Tibial artery (tissue), 4 donors: ENCODE data around the gene PATL2.

Experiments
- DNase-seq, 2 donors: peaks; one replicate each; pipeline ENCODE4 v3.0.0-alpha.2; 2019
- H3K27ac ChIP-seq, 2 donors: fragments of 200-600 bp; sonication (generic) in 1 of 2; 1 replicate in 1 of 2; 2 replicates in 1 of 2; pipeline ENCODE4 v1.5.1; 2018 to 2019; ENCODE audit warnings: mild to moderate bottlenecking in 1 of 2
- H3K27me3 ChIP-seq, 2 donors: fragments of 200-600 bp; sonication (generic) in 1 of 2; one replicate each; pipeline versions ENCODE4 v1.5.1 to v1.6.0; 2016 to 2019
- H3K36me3 ChIP-seq, 3 donors: fragments of 200-600 bp; sonication (generic) in 2 of 3; one replicate each; pipeline ENCODE4 v1.5.1; 2016 to 2019; ENCODE audit warnings: mild to moderate bottlenecking in 2 of 3
- H3K4me1 ChIP-seq, 4 donors: fragments of 200-600 bp; sonication (generic) in 2 of 4; 1 replicate in 3 of 4; 2 replicates in 1 of 4; pipeline ENCODE4 v1.5.1; 2016 to 2019
- H3K4me3 ChIP-seq, 2 donors: fragments of 200-600 bp; sonication (generic) in 1 of 2; 1 replicate in 1 of 2; 2 replicates in 1 of 2; pipeline ENCODE4 v1.5.1; 2018 to 2019; ENCODE audit warnings: mild to moderate bottlenecking in 2 of 2
- H3K9me3 ChIP-seq, 3 donors: fragments of 200-600 bp; sonication (generic) in 1 of 3; one replicate each; pipeline ENCODE4 v1.5.1; 2016 to 2019
- intact Hi-C: fragments of 100-400 bp; cut with DNase I; formaldehyde crosslinking; loops from one replicate; pipeline ENCODE4 v1.15.0; 2023; ENCODE audit warnings: low total_unique reads
- TF ChIP-seq, protein P1 (sequence below), 2 experiments: fragments of 200-600 bp in 1 of 2; fragments of 450-650 bp in 1 of 2; IDR thresholded peaks; one replicate each; pipeline ENCODE4 v1.5.1; 2017 to 2019; ENCODE audit warnings: antibody characterized with exemption in 2 of 2, mild to moderate bottlenecking in 1 of 2, moderate library complexity in 1 of 2

PATL2 gene

DNA sequence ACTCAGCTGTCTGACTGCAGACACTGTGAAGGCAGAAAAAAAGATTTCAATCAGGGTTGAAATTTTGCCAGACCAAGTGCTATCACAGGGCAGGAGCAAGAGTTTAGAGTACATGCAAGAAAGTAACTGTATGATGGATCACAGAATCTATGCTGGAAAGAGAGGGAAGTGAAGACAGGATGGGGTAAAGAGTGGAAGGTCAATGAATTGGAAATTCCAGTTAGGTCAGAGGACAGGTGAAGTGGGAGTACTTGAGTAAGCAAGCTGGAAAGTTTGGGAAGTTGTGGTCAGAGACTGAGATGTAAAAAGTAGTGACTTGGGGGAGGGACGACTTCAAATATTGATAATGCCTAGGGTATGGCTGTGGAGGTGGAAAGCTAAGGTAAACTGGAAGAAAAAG is 54.8 kb downstream of the PATL2 start:
- intact Hi-C loops = no loop called here
- H3K9me3 ChIP-seq = no peaks in the 10 kb centered on the region
- no peak overlapping the region for H3K27ac ChIP-seq
- TF ChIP-seq, protein P1, sequence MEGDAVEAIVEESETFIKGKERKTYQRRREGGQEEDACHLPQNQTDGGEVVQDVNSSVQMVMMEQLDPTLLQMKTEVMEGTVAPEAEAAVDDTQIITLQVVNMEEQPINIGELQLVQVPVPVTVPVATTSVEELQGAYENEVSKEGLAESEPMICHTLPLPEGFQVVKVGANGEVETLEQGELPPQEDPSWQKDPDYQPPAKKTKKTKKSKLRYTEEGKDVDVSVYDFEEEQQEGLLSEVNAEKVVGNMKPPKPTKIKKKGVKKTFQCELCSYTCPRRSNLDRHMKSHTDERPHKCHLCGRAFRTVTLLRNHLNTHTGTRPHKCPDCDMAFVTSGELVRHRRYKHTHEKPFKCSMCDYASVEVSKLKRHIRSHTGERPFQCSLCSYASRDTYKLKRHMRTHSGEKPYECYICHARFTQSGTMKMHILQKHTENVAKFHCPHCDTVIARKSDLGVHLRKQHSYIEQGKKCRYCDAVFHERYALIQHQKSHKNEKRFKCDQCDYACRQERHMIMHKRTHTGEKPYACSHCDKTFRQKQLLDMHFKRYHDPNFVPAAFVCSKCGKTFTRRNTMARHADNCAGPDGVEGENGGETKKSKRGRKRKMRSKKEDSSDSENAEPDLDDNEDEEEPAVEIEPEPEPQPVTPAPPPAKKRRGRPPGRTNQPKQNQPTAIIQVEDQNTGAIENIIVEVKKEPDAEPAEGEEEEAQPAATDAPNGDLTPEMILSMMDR (IDR thresholded peaks at IDR 0.05) = no peak
- no peak for DNase-seq
- H3K27me3 ChIP-seq = no peaks in the 10 kb centered on the region
- no peaks in the 10 kb centered on the region for H3K4me1 ChIP-seq
- H3K36me3 ChIP-seq = peaks cover 37 to 82% (median 67%) of the 10 kb centered on the region in 3 donors
- H3K4me3 ChIP-seq = no peak overlapping the region

- H3K36me3 ChIP-seq = peaks cover 49 to 97% (median 80%) of the 10 kb centered on the region in 3 donors
- intact Hi-C loops = no loop called here
Observed at GRCh38 chr15:44654858-44655257, 56.3 kb downstream of the PATL2 start.

GRCh38 chr15:44647637-44648036 is 63.5 kb downstream of the PATL2 start:
- H3K27ac ChIP-seq = no peak overlapping the region
- H3K27me3 ChIP-seq = no peaks in the 10 kb centered on the region
- peaks cover 25 to 77% (median 51%) of the 10 kb centered on the region in 3 donors for H3K36me3 ChIP-seq
- H3K9me3 ChIP-seq = peaks cover 0 to 5% (median 0%) of the 10 kb centered on the region in 3 donors
- DNase-seq = no peak
- intact Hi-C loops = no loop called here
- H3K4me3 ChIP-seq = no peak overlapping the region
- no peaks in the 10 kb centered on the region for H3K4me1 ChIP-seq
- TF ChIP-seq, protein P1 (IDR thresholded peaks at IDR 0.05) = no peak

More at GRCh38 chr15:44654858-44655257, 56.3 kb downstream of the PATL2 start:
- Histone ChIP-seq H3K9me3 (no peaks in the 10 kb centered on the region), H3K27ac (no peak overlapping the region), H3K27me3 (no peaks in the 10 kb centered on the region), H3K4me1 (no peaks in the 10 kb centered on the region), H3K4me3 (no peak overlapping the region)
- TF ChIP-seq, protein P1 (IDR thresholded peaks at IDR 0.05) = no peak
- no peak for DNase-seq

- DNase-seq = no peak
- TF ChIP-seq, protein P1 (IDR thresholded peaks at IDR 0.05) = no peak
- Histone ChIP-seq H3K4me1 (no peaks in the 10 kb centered on the region), H3K27ac (no peak overlapping the region), H3K9me3 (peaks cover 0 to 5% (median 0%) of the 10 kb centered on the region in 3 donors), H3K36me3 (peaks cover 25 to 73% (median 51%) of the 10 kb centered on the region in 3 donors), H3K27me3 (no peaks in the 10 kb centered on the region), H3K4me3 (no peak overlapping the region)
- intact Hi-C loops = no loop called here
Observed at GRCh38 chr15:44647036-44647435, 64.1 kb downstream of the PATL2 start.

GRCh38 chr15:44646460-44646859 is 64.7 kb downstream of the PATL2 start:
- no peaks in the 10 kb centered on the region for H3K27me3 ChIP-seq
- H3K27ac ChIP-seq = no peak overlapping the region
- peaks cover 19 to 72% (median 46%) of the 10 kb centered on the region in 3 donors for H3K36me3 ChIP-seq
- H3K4me1 ChIP-seq = no peaks in the 10 kb centered on the region
- intact Hi-C loops = no loop called here
- TF ChIP-seq, protein P1 (IDR thresholded peaks at IDR 0.05) = no peak
- H3K4me3 ChIP-seq = no peak overlapping the region
- no peak for DNase-seq
- peaks cover 0 to 5% (median 0%) of the 10 kb centered on the region in 3 donors for H3K9me3 ChIP-seq

- no peak for DNase-seq
- H3K9me3 ChIP-seq = peaks cover 0 to 5% (median 0%) of the 10 kb centered on the region in 3 donors
- TF ChIP-seq, protein P1 (IDR thresholded peaks at IDR 0.05) = no peak
- no peak overlapping the region for H3K4me3 ChIP-seq
- H3K27me3 ChIP-seq = no peaks in the 10 kb centered on the region
- peaks cover 8 to 41% (median 24%) of the 10 kb centered on the region in 3 donors for H3K36me3 ChIP-seq
- H3K27ac ChIP-seq = no peak overlapping the region
- intact Hi-C loops = no loop called here
- H3K4me1 ChIP-seq = no peaks in the 10 kb centered on the region
Observed at GRCh38 chr15:44641651-44642050, 69.5 kb downstream of the PATL2 start.
